ENCODE data around the gene PIAS1.
A peak's percentile ranks its signal among the peaks of the same experiment; 100 is the strongest.
"Not testable (repeated sequence)": the region's sequence is repeated elsewhere in the genome, so short reads cannot be mapped to it uniquely, and the experiment has no call there.

The PIAS1 gene

DNA sequence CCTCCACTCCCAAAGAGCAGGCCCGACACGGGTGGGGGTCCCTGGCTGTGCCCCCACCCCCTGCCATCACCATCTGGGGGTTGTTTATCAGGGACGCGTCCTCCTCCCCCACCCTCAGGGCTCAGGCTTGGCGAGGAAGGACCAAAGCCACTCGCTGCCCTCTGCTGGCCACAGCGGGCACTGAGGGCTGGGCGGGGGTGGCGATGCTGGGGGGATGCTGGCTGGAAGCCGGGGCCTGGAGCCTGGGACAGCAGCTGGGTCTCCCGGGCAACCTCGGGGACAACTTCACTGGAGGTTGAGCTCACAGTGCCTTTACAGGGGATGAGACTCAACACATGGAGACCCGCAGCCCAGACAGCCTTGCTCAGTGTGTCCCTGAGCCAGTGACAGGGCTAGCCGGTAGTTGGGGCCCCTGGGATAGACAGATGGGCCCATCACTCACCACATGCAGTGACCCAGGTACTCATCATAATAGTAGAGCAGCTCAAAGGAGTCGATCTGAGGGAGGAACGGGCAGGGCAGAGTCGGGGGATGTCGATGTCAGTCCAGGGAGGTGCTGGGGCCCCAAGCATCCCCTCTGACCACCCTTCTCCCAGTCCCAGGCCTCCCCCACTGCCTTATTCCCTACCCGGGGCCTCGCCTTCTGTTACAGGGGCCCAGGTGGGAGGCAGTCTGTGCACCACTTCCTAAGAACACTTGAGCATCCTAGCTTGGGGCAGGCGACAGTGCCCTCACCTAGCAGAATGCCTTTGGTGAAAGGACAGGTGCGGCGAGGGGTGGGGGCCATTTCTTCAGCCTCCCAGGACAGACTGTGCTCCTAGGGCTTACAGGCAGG, 156.9 kb downstream of the PIAS1 start:
- Histone ChIP-seq H3K36me3 (ENCODE audit: insufficient read depth) (no peaks in the 10 kb centered on the region; the same call in 1 of the 2 replicates), H3K4me2 (no peak overlapping the region), H4K20me1 (ENCODE audit: insufficient read depth) (peaks cover 12% of the 10 kb centered on the region; the same call in 1 of the 2 replicates), H3K4me1 (ENCODE audit: low read depth, poor library complexity, severe bottlenecking) (no peaks in the 10 kb centered on the region), H3K4me3 (IDR thresholded peaks at IDR 0.05; ENCODE audit: insufficient read depth, low read depth, low read length) (no peak overlapping the region), H2AFZ (ENCODE audit: low read depth) (no peak overlapping the region), H3K27me3 (ENCODE audit: insufficient read depth, low read depth) (no peaks in the 10 kb centered on the region), H3K9ac (no peak overlapping the region), H3K79me2 (ENCODE audit: insufficient read depth, low read depth) (peaks cover 10% of the 10 kb centered on the region; the same call in 1 of the 2 replicates), H3K27ac (no peak overlapping the region)
- TF ChIP-seq, protein P1, sequence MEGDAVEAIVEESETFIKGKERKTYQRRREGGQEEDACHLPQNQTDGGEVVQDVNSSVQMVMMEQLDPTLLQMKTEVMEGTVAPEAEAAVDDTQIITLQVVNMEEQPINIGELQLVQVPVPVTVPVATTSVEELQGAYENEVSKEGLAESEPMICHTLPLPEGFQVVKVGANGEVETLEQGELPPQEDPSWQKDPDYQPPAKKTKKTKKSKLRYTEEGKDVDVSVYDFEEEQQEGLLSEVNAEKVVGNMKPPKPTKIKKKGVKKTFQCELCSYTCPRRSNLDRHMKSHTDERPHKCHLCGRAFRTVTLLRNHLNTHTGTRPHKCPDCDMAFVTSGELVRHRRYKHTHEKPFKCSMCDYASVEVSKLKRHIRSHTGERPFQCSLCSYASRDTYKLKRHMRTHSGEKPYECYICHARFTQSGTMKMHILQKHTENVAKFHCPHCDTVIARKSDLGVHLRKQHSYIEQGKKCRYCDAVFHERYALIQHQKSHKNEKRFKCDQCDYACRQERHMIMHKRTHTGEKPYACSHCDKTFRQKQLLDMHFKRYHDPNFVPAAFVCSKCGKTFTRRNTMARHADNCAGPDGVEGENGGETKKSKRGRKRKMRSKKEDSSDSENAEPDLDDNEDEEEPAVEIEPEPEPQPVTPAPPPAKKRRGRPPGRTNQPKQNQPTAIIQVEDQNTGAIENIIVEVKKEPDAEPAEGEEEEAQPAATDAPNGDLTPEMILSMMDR (conservative IDR thresholded peaks at IDR 0.05; ENCODE audit: low read depth, low read length): peak; percentile 68

DNA sequence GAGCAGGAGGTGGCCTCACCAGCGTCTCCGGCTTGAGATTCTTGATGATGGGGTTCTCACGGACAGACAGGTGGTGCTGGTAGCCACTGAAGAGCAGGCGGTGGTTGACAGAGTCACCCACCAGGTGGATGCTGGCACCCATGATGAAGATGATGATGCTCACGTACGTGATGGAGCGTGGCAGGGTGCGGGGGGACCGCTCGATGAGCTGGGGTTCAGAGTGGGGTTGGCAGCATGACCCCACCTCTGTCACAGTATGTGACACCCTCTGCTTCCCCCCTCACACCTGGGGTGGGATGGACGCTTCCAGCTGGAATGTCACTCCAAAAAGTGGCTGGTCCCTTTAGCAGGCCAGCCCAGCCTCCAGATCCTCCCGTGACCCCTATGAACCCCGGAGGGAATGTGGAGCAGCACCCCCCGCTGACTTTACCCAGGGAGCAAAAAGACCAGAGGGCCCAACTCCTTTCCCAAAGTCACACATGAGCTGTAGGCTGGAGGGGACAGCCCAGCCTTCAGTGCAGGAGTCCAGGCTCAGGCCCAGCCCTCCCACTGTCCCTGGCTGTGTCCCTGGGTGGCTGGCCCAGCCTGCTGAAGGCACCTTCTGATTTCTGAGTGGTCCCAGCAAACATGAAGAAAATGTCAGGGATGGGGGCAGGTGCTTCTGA, 157.7 kb downstream of the PIAS1 start:
- no peak overlapping the region for H3K9ac ChIP-seq
- H2AFZ ChIP-seq (ENCODE audit: low read depth): no peak overlapping the region
- TF ChIP-seq, protein P1 (conservative IDR thresholded peaks at IDR 0.05; ENCODE audit: low read depth, low read length): no peak
- no peak overlapping the region for H3K4me3 ChIP-seq (IDR thresholded peaks at IDR 0.05; ENCODE audit: insufficient read depth, low read depth, low read length)
- no peak overlapping the region for H3K27ac ChIP-seq
- peaks cover 12% of the 10 kb centered on the region; the same call in 1 of the 2 replicates for H4K20me1 ChIP-seq (ENCODE audit: insufficient read depth)
- H3K27me3 ChIP-seq (ENCODE audit: insufficient read depth, low read depth): no peaks in the 10 kb centered on the region
- no peaks in the 10 kb centered on the region for H3K4me1 ChIP-seq (ENCODE audit: low read depth, poor library complexity, severe bottlenecking)
- H3K36me3 ChIP-seq (ENCODE audit: insufficient read depth): peaks cover 2% of the 10 kb centered on the region; the same call in 1 of the 2 replicates
- peaks cover 18% of the 10 kb centered on the region for H3K79me2 ChIP-seq (ENCODE audit: insufficient read depth, low read depth)
- H3K4me2 ChIP-seq: no peak overlapping the region

- Histone ChIP-seq H3K79me2 (ENCODE audit: insufficient read depth, low read depth) (peaks cover 34% of the 10 kb centered on the region), H4K20me1 (ENCODE audit: insufficient read depth) (peaks cover 12% of the 10 kb centered on the region; the same call in 1 of the 2 replicates)
- H3K27me3 ChIP-seq (ENCODE audit: insufficient read depth, low read depth); H3K4me2 ChIP-seq; H2AFZ ChIP-seq (ENCODE audit: low read depth); H3K4me3 ChIP-seq (IDR thresholded peaks at IDR 0.05; ENCODE audit: insufficient read depth, low read depth, low read length); H3K9ac ChIP-seq; H3K4me1 ChIP-seq (ENCODE audit: low read depth, poor library complexity, severe bottlenecking); H3K27ac ChIP-seq; H3K36me3 ChIP-seq (ENCODE audit: insufficient read depth): not testable (repeated sequence)
Observed at GRCh38 chr15:68213491-68213845, 159.4 kb downstream of the PIAS1 start.

DNA sequence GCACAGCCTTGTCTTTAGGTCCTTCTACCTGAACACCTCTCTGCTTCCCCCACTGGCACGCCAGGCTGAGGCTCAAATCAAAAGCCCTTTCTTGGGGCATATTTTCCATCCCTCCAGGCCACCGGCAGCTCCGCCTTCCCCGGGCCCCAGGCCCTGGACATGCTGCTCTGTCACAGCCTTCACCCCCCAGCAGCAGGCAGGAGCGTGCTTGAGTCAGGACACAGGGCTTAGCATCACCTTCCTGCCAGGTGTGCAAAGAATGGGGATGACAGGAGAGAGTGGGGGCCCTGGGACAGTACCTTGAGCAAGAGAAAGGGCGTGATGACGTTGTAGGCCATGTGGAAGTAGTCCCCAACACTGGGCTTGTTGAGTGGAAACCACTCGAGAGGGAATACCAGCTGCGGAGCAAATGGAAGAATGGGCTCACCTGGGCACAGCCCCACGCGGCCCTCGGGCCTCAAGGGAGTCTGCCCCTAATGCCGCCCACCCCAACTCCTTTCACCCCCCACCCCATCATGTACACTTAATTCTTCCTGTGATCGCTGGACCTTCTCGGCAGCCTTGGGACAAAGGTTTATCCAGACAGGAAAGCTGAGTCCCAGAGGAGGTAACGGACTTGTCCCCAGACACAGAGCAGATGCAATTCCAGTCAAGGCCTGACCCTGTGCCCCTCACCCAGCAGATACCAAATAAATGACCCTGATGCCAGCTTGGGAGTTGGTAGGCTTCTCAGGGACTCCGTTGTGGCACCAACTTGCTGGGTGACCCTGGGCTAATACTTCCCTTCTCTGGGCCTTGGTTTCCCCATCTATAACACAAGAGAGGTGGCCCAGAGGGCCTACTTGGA, 160.1 kb downstream of the PIAS1 start:
- TF ChIP-seq, protein P1 (conservative IDR thresholded peaks at IDR 0.05; ENCODE audit: low read depth, low read length): no peak
- H3K4me2 ChIP-seq: no peak overlapping the region
- H3K79me2 ChIP-seq (ENCODE audit: insufficient read depth, low read depth): peaks cover 42% of the 10 kb centered on the region
- no peak overlapping the region for H3K9ac ChIP-seq
- H3K27me3 ChIP-seq (ENCODE audit: insufficient read depth, low read depth): no peaks in the 10 kb centered on the region
- peaks cover 12% of the 10 kb centered on the region; the same call in 1 of the 2 replicates for H4K20me1 ChIP-seq (ENCODE audit: insufficient read depth)
- no peaks in the 10 kb centered on the region for H3K4me1 ChIP-seq (ENCODE audit: low read depth, poor library complexity, severe bottlenecking)
- no peak overlapping the region for H3K27ac ChIP-seq
- H3K36me3 ChIP-seq (ENCODE audit: insufficient read depth): peaks cover 2% of the 10 kb centered on the region; the same call in 1 of the 2 replicates
- no peak overlapping the region for H2AFZ ChIP-seq (ENCODE audit: low read depth)
- no peak overlapping the region for H3K4me3 ChIP-seq (IDR thresholded peaks at IDR 0.05; ENCODE audit: insufficient read depth, low read depth, low read length)
